GM21717 (cell line): ENCODE data around the gene LAPTM5.

ENCODE experiments used
- ATAC-seq: cut with Tn5 transposase; IDR thresholded peaks from one replicate; pipeline ENCODE4 v1.9.1; 2021; ENCODE audit warnings: mild to moderate bottlenecking, moderate library complexity; ENCODE audit not compliant: unreplicated experiment

Gene LAPTM5

GRCh38 chr1:30758121-30758688 is 631 bp upstream of the LAPTM5 start:
- ATAC-seq: no peak

DNA sequence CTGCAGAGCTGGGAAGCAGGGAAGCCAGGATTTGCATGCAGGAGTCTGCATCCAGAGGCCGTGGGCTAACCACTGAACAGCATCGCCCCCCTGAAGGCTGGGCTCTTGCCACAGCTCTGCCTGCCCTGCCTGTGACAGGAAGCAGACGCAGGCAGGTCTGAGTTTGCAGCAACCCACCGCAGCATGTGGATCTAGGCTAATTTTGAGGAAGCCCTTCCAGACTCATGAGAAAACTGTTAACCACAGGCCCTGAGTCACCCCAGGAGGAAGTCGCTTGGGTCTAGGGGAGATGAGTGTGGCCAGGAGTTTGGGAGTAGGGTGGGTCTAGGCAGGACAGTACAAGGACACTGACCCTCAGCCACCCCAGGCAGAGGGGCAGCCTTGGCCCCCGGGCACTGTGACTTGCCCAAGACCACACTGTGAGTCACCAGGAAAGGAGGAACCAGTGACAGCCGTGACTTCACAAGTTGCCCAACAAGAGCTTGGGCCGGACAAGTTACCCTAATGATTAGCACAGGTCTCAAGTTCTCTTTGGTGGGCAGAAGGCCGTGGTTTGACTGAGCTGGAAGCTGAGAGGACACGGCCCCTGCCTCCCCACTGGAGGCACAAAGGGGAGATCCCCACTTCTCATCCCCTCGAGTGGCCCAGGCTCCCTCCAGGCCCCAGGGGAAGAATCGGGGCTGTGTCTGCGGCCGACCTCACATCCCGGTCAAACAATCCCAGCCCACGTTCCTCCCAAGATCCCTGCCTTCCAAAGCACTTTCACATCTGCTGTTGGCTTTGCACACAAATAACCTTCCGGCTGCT is 826 bp downstream of the LAPTM5 start:
- no peak for ATAC-seq

DNA sequence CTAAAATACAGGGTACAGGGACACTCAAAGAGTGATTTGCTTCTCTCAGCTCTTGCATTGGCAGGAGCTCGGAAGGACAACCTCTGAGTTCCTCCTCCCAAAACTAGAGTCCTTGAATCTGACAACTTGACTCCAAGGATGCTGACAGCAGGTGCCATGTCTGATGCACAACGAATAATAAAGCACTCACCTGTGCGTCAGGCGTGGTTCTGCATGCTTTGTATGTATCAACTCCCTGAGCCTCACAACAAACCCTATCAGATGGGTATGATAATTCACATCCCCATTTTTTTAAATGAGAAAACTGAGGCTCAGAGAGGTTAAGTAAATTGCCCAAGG is 1.4 kb downstream of the LAPTM5 start:
- no peak for ATAC-seq

DNA sequence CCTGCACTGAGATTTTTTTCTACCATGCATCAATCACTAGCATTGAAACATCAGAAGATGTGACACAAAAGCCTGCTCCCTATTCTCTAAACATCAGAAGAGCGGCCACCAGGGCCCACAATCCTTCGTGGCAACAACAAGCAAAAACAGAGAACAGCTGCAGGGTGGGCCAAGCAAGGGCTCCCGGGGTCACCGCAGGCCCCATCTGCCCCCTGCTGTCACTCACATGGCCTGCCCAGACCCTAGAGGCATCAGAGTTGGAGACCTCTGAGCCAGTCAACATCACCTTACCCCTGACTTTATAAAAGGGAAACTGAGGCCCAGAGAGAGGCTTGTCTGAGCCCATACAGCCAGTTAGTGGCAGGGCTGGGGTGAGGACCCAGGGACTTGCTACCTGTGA is 1.8 kb downstream of the LAPTM5 start:
- ATAC-seq: no peak

DNA sequence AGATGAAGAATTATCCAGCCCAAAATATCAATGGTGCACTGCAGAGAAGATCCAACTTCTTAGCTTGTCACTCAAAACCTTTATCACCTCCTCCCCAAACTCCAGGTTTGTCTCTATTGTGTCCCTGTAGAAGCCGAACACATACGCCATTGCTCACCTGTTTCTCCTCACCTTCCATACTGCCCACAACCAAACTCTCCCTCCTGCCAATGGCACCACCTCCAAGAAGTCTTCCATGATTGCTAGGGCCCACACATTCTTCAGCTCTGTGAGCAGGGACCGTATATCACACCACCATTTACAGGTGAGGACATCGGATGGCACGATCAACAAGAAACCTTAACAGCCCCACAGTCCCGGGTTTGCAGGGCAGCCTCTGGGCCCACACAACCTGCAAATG is 2.2 kb downstream of the LAPTM5 start:
- no peak for ATAC-seq

DNA sequence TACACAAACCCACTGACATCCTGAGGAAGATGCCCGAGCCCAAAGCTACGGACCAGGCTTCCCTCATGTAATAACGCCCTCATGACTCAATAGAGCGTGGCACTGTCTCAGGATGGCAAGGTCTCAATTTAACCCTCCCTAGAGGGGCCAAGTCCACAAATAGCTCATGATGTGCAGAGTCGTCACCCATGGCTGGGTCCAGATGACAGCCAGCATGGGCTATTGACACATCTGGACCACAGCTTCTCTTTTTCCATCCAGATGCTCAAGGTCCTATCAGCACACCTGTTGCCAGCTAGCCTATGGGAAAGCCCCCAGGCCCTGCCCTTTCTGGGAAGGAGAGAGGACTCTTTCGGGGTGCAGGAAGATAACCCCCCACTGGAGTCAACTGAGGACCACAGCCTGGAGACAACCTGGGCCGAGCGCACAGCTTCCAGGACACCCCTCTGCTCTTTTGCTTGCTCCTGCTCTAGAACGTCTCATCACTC is 2.8 kb downstream of the LAPTM5 start:
- peak; percentile 27 for ATAC-seq

DNA sequence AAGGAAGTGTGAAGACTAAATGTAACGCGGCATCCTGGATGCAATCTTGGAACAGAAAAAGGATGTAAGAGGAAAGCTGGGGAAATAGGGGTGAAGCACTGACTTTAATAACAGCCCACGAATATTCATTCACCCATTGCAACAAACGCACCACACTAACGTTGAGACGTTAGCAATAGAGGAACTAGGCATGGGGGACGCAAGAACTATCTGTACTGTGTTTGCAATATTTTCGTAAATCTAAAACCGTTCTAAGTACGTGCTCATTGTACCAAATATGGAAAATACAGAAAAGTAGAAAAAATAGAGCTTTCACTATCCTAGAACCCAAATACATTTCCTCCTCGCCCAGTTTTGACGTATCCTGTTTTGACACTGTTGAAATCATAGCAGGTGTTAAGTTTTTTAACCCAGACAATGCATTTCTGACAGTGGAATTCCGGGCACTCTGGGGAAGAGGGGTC is 3.9 kb downstream of the LAPTM5 start:
- no peak for ATAC-seq

DNA sequence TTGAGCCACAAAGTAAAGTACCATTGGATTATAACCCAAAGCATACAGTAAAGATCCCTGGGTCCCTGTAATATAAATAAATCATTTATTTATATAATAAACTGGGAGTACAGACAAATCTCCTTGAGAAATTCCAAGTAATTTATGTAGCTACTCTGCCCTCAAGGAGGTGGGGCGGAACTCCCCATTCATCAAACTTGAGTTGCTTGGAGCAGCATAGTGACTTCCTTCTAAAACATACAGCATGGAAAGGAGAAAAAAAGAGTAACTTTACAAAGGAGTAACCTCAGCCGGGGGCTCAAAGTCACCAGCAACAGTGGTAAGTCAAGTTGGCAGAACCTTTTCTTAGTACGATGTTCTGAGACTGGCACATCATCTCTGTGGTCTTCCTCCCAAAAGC is 4.5 kb downstream of the LAPTM5 start:
- ATAC-seq: no peak

DNA sequence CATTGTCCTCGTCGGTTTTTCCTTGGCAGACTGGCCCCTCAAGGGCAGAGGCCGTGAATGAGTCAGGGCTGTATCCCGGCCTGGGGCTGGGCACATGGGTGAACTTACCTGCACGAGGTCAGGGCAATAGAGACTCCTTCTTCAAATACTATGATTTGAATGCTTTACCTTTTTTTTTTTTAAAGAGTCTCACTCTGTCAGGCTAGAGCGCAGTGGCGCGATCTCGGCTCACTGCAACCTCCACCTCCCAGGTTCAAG is 5.0 kb downstream of the LAPTM5 start:
- no peak for ATAC-seq

DNA sequence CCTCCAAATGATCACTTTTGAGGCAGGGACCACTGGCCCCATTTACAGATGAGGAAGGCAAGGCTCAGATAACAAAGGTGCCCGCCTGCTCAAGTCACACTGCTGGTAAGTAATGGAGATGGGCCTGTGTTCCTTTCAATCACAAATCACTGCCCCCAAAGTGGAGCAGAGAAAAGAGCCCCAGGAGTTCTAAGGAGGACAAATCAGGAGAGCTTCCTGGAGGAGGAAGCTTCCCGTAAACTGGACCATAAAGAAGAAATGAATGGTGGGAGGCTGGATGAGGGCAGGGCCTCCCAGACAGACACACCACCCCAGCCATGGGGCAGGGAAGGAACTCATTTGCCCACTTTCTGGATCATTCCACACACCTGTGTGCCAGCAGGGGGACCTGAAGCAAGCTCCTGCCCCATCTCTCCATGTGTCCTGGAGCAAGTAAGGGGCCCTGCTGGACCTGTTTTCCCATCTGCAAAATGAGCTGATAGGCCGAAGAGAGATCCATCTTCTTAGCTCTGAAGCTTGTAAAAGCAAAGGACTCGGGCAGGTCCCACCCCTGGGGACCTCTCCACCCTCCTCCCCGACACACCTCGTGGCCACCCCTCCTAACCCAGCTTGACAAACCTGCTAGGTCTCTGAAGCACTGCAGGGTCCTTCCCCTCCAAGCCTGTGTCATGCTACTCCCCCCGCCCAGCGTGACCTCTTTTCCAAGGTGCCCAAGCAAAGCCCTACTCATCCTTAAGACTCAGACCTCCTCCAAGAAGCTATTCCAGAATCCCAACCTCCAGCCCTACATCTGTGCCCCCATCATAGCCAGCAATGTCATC is 5.5 kb downstream of the LAPTM5 start:
- ATAC-seq: no peak

GRCh38 chr1:30750731-30751291 is 6.8 kb downstream of the LAPTM5 start:
- no peak for ATAC-seq

- no peak for ATAC-seq
Measured at GRCh38 chr1:30749691-30750583, 7.6 kb downstream of the LAPTM5 start.

GRCh38 chr1:30748699-30749401 is 8.7 kb downstream of the LAPTM5 start:
- no peak for ATAC-seq

- no peak for ATAC-seq
Measured at GRCh38 chr1:30748098-30748698, 9.4 kb downstream of the LAPTM5 start.

- no peak for ATAC-seq
Measured at GRCh38 chr1:30747033-30748008, 10.3 kb downstream of the LAPTM5 start.

- ATAC-seq: no peak
Measured at GRCh38 chr1:30746212-30747032, 11.2 kb downstream of the LAPTM5 start.

- ATAC-seq: no peak
Measured at GRCh38 chr1:30745834-30746208, 11.8 kb downstream of the LAPTM5 start.
